Measurements from ENCODE around the gene KDM6A. TPM values are rescaled to one million over a fixed set of nuclear protein-coding genes. Genes with fewer than 3 reads are reported as not detected.

The KDM6A gene
- total RNA-seq, 1 experiment from 2014 or later: 24.0 TPM

DNA sequence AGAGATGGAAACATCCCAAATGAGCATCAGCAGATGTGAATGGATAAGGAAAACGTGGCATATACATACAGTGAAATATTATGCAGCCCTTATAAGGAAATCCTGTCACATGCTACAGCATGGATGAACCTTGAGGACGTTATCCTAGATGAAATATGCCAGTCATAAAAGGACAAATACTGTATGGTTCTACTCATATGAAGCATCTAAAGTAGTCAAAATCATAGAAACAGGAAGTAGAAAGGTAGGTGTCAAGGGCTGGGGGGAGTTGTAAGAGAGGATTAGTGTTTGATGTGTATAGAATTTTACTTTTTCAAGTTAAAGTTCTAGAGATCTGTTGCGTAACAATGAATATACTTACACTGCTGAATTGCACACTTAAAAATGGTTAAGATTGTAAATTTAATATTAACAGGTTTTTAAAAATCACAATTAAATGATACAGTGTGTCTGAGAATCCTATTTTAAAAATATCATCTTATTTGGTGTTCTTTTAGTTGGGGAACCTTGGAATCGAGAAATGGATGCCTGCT is 58.5 kb downstream of the KDM6A start:
- Histone ChIP-seq H3K27ac (ENCODE audit: low read length) (no peak overlapping the region), H3K9me3 (ENCODE audit: control insufficient read depth, insufficient read depth, low read depth, low read length) (no peaks in the 10 kb centered on the region), H3K4me3 (ENCODE audit: low read depth in 2 of 2, low read length in 2 of 2) (no peak overlapping the region), H3K36me3 (ENCODE audit: control insufficient read depth, insufficient read depth, low read length) (no peaks in the 10 kb centered on the region), H3K4me1 (ENCODE audit: control insufficient read depth, insufficient read depth, low read length) (peaks cover 7% of the 10 kb centered on the region), H3K27me3 (ENCODE audit: control insufficient read depth, insufficient read depth, low read length) (no peaks in the 10 kb centered on the region)
- CTCF ChIA-PET: interaction anchor here (0.6 kb wide), 1 partner anchor 389 kb away, joined by 3 read pairs; no protein-coding TSS in a partner anchor
- no TSS peak for BruUV-seq (replicated peaks)
- ATAC-seq: no peak
- in situ Hi-C loops (cut with HindIII; ENCODE audit: low pct_unique_long_range_greater_than_20kb, low sequenced_read_pairs) (no loop called here), intact Hi-C loops (cut with micrococcal nuclease; ENCODE audit: unreplicated experiment) (no loop called here)
- DNase-seq (ENCODE audit: low read depth, low spot score): no peak
- TF ChIP-seq, protein P1, sequence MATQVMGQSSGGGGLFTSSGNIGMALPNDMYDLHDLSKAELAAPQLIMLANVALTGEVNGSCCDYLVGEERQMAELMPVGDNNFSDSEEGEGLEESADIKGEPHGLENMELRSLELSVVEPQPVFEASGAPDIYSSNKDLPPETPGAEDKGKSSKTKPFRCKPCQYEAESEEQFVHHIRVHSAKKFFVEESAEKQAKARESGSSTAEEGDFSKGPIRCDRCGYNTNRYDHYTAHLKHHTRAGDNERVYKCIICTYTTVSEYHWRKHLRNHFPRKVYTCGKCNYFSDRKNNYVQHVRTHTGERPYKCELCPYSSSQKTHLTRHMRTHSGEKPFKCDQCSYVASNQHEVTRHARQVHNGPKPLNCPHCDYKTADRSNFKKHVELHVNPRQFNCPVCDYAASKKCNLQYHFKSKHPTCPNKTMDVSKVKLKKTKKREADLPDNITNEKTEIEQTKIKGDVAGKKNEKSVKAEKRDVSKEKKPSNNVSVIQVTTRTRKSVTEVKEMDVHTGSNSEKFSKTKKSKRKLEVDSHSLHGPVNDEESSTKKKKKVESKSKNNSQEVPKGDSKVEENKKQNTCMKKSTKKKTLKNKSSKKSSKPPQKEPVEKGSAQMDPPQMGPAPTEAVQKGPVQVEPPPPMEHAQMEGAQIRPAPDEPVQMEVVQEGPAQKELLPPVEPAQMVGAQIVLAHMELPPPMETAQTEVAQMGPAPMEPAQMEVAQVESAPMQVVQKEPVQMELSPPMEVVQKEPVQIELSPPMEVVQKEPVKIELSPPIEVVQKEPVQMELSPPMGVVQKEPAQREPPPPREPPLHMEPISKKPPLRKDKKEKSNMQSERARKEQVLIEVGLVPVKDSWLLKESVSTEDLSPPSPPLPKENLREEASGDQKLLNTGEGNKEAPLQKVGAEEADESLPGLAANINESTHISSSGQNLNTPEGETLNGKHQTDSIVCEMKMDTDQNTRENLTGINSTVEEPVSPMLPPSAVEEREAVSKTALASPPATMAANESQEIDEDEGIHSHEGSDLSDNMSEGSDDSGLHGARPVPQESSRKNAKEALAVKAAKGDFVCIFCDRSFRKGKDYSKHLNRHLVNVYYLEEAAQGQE (IDR thresholded peaks at IDR 0.05; ENCODE audit: insufficient read depth in 1 of 2, low read depth in 2 of 2, low read length in 1 of 2): no peak
- TF ChIP-seq TCF7L2 (IDR thresholded peaks at IDR 0.05; ENCODE audit: low read depth, low read length) (no peak), POLR2AphosphoS5 (IDR thresholded peaks at IDR 0.05; ENCODE audit: low read depth, low read length) (no peak), SIN3A (IDR thresholded peaks at IDR 0.05; ENCODE audit: borderline replicate concordance, insufficient read depth, low read depth, low read length) (no peak)
- POLR2A ChIA-PET: no interaction called here

DNA sequence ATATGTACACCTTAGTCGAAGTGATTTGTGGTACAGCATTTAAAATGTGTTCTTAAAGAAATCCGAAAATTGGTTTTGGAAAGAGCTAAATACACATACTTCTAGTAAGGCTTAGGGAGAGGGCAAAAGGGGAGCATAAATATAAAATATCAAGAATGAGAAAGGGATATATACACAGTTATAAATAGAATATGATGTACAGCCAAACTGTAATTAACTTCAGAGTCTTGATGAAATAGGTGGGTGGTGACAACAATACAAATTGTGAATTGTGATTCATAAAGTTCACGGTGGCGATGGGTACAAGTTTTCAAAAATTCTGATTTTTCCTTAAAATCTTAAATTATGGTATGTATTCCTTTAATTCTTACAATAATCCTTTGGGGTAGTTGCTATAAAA is 62.2 kb downstream of the KDM6A start:
- Histone ChIP-seq H3K27me3 (ENCODE audit: control insufficient read depth, insufficient read depth, low read length) (no peaks in the 10 kb centered on the region), H3K9me3 (ENCODE audit: control insufficient read depth, insufficient read depth, low read depth, low read length) (no peaks in the 10 kb centered on the region), H3K4me1 (ENCODE audit: control insufficient read depth, insufficient read depth, low read length) (peaks cover 2% of the 10 kb centered on the region; the same call in 1 of the 2 replicates), H3K27ac (ENCODE audit: low read length) (no peak overlapping the region), H3K4me3 (ENCODE audit: low read depth in 2 of 2, low read length in 2 of 2) (no peak overlapping the region), H3K36me3 (ENCODE audit: control insufficient read depth, insufficient read depth, low read length) (no peaks in the 10 kb centered on the region)
- TF ChIP-seq, protein P2, sequence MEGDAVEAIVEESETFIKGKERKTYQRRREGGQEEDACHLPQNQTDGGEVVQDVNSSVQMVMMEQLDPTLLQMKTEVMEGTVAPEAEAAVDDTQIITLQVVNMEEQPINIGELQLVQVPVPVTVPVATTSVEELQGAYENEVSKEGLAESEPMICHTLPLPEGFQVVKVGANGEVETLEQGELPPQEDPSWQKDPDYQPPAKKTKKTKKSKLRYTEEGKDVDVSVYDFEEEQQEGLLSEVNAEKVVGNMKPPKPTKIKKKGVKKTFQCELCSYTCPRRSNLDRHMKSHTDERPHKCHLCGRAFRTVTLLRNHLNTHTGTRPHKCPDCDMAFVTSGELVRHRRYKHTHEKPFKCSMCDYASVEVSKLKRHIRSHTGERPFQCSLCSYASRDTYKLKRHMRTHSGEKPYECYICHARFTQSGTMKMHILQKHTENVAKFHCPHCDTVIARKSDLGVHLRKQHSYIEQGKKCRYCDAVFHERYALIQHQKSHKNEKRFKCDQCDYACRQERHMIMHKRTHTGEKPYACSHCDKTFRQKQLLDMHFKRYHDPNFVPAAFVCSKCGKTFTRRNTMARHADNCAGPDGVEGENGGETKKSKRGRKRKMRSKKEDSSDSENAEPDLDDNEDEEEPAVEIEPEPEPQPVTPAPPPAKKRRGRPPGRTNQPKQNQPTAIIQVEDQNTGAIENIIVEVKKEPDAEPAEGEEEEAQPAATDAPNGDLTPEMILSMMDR (IDR thresholded peaks at IDR 0.05): no peak
- no peak for TF ChIP-seq POLR2AphosphoS5 (IDR thresholded peaks at IDR 0.05; ENCODE audit: low read depth, low read length)
- no peak for TF ChIP-seq SIN3A (IDR thresholded peaks at IDR 0.05; ENCODE audit: borderline replicate concordance, insufficient read depth, low read depth, low read length)
- no peak for TF ChIP-seq TCF7L2 (IDR thresholded peaks at IDR 0.05; ENCODE audit: low read depth, low read length)
- TF ChIP-seq, protein P1 (IDR thresholded peaks at IDR 0.05; ENCODE audit: insufficient read depth in 1 of 2, low read depth in 2 of 2, low read length in 1 of 2): no peak
- no TSS peak for BruUV-seq (replicated peaks)
- DNase-seq (ENCODE audit: low read depth, low spot score): no peak
- ChIA-PET CTCF (no interaction called here), POLR2A (no interaction called here)
- in situ Hi-C loops (cut with HindIII; ENCODE audit: low pct_unique_long_range_greater_than_20kb, low sequenced_read_pairs): no loop called here
- intact Hi-C loops (cut with micrococcal nuclease; ENCODE audit: unreplicated experiment): no loop called here
- ATAC-seq: no peak
